ENCODE results near the gene TUBGCP6.

The TUBGCP6 gene

GRCh38 chr22:50216684-50217520, 27.9 kb downstream of the TUBGCP6 start:
- no peak for DNase-seq (ENCODE audit: extremely low read depth, low read depth)
- no peak overlapping the region for H3K4me3 ChIP-seq (replicated peaks; ENCODE audit: low read depth, low read length)
- TF ChIP-seq, protein P1, sequence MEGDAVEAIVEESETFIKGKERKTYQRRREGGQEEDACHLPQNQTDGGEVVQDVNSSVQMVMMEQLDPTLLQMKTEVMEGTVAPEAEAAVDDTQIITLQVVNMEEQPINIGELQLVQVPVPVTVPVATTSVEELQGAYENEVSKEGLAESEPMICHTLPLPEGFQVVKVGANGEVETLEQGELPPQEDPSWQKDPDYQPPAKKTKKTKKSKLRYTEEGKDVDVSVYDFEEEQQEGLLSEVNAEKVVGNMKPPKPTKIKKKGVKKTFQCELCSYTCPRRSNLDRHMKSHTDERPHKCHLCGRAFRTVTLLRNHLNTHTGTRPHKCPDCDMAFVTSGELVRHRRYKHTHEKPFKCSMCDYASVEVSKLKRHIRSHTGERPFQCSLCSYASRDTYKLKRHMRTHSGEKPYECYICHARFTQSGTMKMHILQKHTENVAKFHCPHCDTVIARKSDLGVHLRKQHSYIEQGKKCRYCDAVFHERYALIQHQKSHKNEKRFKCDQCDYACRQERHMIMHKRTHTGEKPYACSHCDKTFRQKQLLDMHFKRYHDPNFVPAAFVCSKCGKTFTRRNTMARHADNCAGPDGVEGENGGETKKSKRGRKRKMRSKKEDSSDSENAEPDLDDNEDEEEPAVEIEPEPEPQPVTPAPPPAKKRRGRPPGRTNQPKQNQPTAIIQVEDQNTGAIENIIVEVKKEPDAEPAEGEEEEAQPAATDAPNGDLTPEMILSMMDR (IDR thresholded peaks at IDR 0.05; ENCODE audit: low read depth, low read length, missing control alignments): no peak

GRCh38 chr22:50216055-50216683, 28.7 kb downstream of the TUBGCP6 start:
- no peak for DNase-seq (ENCODE audit: extremely low read depth, low read depth)
- no peak overlapping the region for H3K4me3 ChIP-seq (replicated peaks; ENCODE audit: low read depth, low read length)
- TF ChIP-seq, protein P1 (IDR thresholded peaks at IDR 0.05; ENCODE audit: low read depth, low read length, missing control alignments): no peak

- DNase-seq (ENCODE audit: extremely low read depth, low read depth): no peak
- TF ChIP-seq, protein P1 (IDR thresholded peaks at IDR 0.05; ENCODE audit: low read depth, low read length, missing control alignments): no peak
- H3K4me3 ChIP-seq (replicated peaks; ENCODE audit: low read depth, low read length): no peak overlapping the region
Observed at GRCh38 chr22:50215297-50216054, 29.3 kb downstream of the TUBGCP6 start.

GRCh38 chr22:50213263-50213662, 31.6 kb downstream of the TUBGCP6 start:
- DNase-seq (ENCODE audit: extremely low read depth, low read depth): no peak
- H3K4me3 ChIP-seq (replicated peaks; ENCODE audit: low read depth, low read length): no peak overlapping the region
- TF ChIP-seq, protein P1 (IDR thresholded peaks at IDR 0.05; ENCODE audit: low read depth, low read length, missing control alignments): no peak

DNA sequence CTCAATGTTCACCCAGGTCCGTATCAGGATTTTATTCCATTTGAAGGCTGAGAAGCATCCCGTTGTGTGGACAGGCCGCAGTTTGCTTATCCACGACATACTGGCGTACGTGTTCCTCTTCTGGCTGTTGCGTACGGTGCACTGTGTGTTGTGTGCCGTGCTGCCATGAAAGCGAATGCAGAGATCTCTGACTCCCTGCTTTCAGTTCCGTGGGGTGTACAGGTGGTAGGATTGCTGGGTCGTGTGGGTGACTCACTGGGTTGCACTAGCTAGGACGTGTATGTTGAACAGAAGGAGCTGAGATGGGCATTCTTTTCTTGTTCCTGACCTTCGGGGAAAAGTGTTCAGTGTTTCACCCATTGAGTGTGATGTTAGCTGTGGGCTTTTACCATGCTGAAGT, 33.7 kb downstream of the TUBGCP6 start:
- DNase-seq (ENCODE audit: extremely low read depth, low read depth): no peak
- TF ChIP-seq, protein P1 (IDR thresholded peaks at IDR 0.05; ENCODE audit: low read depth, low read length, missing control alignments): no peak
- no peak overlapping the region for H3K4me3 ChIP-seq (replicated peaks; ENCODE audit: low read depth, low read length)

DNA sequence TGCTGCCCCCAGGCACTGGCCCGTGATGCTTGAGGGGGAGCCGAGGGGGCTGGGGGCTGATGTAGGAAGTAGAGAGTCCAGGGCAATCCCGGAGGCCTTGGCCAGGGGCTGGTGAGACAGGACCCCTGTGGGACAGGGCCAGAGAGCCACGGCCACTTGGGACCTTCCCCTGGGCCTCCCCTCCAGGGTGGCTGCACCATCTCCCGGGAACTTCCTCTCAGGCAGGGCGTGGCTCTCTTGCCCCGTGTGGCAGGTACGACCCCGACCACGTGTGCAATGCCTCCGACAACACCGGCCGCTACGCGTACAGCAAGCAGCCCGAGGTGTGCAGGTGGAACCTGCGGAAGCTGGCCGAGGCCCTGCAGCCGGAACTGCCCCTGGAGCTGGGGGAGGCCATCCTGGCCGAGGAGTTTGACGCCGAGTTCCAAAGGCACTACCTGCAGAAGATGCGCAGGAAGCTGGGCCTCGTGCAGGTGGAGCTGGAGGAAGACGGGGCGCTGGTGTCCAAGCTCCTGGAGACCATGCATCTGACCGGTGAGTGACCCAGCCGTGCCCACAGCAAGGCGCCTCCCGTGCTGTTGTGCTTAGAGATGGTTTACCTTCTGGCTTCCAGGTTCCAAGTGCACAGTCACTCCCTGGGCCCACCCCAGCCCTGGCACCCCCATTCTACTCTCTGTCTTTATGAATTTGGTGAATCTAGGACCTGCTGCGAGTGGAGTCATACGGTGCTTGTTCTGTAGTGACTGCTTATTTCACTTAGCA, 34.3 kb downstream of the TUBGCP6 start:
- no peak overlapping the region for H3K4me3 ChIP-seq (replicated peaks; ENCODE audit: low read depth, low read length)
- DNase-seq (ENCODE audit: extremely low read depth, low read depth): no peak
- TF ChIP-seq, protein P1 (IDR thresholded peaks at IDR 0.05; ENCODE audit: low read depth, low read length, missing control alignments): no peak

Measured in HFF-Myc (cell line).